HG02840 (cell line): Measurements from ENCODE around the gene ESYT3.
"Not testable (repeated sequence)": the region's sequence is repeated elsewhere in the genome, so short reads cannot be mapped to it uniquely, and the experiment has no call there.

Experiments used
- ATAC-seq: cut with Tn5 transposase; IDR thresholded peaks from one replicate; pipeline ENCODE4 v1.9.1; 2021; ENCODE audit warnings: mild to moderate bottlenecking, moderate library complexity, moderate number of reproducible peaks; ENCODE audit not compliant: unreplicated experiment, low FRiP score

The ESYT3 gene

DNA sequence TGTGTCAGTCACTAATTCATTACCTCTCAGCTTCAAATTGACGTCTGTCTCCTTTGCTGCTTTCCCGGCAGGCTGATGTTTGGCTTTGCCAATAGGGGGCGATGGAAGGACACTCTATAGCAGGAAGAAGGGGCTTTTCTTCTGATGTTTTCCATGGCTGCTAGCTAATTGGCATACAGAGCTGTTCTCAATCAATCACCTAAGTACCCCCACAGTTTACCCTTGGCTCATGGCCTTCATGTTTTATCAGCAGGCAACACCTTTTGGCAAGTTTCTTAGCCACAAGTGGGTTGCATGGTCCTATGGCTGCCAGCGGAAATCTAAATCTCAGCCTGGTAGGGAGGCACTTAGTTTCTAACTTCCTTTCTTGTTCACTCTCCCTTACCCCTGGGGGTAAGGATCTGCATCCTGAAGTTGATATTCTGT lies 45.0 kb downstream of the ESYT3 start:
- no peak for ATAC-seq

- ATAC-seq, result not testable (repeated sequence)
These were observed 50.3 kb downstream of the ESYT3 start for GRCh38 chr3:138484672-138485071.

- not testable (repeated sequence) for ATAC-seq
These were observed 52.2 kb downstream of the ESYT3 start for GRCh38 chr3:138486580-138486979.

DNA sequence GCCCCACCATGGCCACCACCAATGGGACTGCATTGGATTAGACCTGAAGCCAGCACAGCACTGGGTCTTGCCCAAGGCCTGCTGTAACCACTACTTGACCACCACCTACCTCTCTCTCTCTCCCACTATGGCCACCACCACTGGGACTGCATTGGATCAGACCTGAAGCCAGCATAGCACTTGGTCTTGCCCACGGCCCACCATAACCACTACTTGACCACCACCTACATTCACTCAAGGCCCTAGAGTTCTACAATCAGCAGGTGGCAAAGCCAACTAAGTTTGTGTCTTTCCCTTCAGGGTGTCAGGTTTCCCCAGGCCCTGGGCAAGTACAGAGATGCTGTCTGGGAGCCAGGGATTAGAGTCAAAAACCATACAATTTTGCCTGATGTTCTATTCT lies 57.6 kb downstream of the ESYT3 start:
- ATAC-seq, result no peak

- no peak for ATAC-seq
These were observed 58.7 kb downstream of the ESYT3 start for GRCh38 chr3:138492980-138493675.

DNA sequence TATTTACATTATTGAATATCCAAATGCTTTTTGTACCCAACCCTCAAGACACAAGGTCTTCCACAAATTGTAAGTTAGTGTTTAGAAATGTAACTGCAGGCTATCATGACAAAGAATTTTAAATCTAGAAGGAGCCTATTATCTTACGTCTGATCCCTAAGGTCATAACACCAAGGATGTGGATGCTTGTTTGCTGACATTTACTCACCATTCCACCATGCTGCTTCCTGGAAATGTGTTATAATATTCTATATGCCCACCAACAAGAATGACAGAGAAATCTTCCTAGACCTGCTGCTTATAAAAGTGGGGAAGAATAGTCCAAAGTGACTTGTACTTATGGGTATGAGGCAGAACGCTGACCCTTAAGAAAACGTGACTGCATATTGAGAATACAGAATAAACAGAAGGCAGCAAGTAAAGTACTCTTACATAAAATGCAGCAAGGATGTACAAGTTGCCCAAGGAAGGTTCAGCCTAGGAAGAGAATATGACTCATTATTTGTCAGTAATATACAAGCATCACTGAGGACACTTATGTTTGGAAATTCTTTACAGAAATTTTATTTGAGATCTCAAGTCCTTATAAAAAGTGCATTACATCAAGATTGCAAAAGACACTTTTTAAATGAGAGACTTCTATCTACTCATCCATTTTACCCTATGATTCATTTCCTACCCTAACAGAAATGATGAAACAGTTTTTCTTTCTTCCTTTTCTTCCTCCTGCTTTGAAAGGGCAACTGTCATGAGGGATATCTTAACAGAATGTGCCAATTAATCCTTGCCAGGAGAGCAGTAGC lies 59.6 kb downstream of the ESYT3 start:
- no peak for ATAC-seq

DNA sequence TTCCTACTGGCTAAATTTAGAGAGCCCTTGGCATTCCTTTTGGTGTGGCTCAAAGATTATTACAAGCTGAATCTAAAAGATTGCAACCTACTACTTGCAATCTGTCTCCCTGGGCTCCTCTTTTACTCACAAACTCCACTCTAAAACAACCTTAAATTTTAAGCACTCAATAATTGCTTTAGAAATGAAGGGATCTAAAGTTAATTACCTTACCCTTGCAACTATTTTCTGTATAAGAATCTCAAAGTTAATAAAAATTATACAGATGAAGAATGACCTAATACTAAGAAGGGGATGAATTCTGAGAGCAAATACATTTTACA lies 60.2 kb downstream of the ESYT3 start:
- no peak for ATAC-seq

- ATAC-seq, result not testable (repeated sequence)
These were observed 61.2 kb downstream of the ESYT3 start for GRCh38 chr3:138495638-138496037.

- ATAC-seq, result no peak
These were observed 62.0 kb downstream of the ESYT3 start for GRCh38 chr3:138496436-138496835.

- no peak for ATAC-seq
These were observed 62.6 kb downstream of the ESYT3 start for GRCh38 chr3:138497021-138497420.

DNA sequence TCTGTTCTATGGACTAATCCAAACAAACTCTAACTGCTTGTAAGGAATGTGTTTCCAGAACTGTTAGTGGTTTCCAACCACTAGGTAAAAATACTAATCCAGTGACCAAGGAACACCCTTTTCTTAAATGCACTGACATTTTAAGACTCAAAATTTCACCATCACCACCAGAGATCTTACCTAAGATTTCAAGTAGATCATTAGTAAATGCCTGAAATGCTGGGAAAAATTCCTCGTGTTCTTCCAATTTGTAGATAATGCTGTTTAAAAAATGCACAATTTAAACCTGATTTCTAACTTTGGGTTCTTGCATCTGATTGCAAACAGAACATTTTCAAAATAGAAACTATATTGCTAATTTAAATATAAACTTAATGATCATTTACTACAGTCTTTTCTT lies 63.4 kb downstream of the ESYT3 start:
- no peak for ATAC-seq

DNA sequence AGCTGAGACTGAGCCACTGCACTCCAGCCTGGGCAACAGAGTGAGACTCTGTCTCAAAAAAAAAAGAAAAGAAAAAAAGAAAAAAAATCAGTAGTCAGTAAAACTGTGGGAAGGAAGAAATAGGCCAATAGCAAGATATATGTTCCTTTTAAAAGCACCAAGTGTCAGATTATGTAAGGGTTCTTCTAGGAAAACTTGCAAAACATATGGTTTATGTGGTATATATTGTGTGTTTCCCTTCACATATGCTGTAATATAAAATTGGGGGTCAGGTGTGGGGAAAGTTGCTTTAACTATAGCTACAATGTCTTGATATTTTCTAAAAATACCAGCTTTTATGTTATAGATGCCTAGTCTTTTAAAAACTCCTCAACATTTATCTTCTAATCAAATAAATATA lies 64.6 kb downstream of the ESYT3 start:
- no peak for ATAC-seq

DNA sequence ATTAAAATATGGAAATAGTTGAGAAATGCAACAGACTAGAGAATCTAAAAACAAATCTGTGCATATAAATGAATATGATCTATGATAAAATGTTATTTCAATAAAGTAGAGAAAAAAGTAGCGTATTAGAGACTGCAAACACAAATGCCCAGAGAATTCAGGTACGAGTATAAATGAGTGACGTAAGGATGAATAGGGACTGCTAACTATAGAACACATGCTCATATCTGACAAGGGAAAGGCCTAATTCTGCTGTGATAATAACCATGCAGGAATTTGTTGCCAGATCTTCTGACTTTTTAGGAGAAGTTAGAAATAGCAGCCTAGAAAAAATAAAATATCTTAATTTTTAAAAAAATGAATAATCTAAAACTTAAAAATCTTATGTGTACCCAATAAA lies 73.1 kb downstream of the ESYT3 start:
- no peak for ATAC-seq

DNA sequence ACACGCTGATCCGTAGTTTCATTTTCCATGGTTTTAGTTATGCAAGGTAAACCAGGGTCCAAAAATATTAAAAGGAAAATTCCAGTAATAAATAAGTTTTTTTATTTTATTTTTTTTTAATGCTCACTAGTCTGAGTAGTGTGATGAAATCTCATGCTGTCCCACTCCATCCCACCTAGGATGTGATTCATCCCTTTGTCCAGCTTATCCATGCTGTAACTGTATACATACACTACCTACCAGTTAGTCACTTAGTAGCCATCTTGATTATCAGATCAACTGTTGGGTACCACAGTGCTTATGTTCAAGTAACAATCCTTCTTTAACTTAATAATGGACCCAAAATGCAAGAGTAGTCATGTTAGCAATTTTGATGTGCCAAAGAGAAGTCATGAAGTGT lies 75.2 kb downstream of the ESYT3 start:
- no peak for ATAC-seq

DNA sequence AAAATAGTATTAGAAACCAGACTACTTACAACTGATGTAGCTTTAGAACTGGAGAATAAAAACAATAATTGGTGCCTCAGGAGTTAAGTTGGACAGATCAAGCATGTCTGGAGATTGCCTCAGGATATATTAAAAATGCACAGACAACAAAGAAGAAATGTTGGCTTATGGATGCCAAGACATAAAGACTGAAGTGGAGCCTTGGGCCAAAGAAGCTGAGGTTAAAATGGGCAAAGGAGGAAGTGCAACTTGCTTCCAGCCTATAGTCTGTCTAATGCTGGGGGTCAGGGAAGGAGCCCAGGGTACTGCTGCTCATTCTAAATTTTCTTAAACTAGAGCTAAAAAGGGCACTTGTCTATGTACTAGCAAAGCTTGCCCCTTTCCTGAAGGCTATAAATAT lies 77.5 kb downstream of the ESYT3 start:
- no peak for ATAC-seq

DNA sequence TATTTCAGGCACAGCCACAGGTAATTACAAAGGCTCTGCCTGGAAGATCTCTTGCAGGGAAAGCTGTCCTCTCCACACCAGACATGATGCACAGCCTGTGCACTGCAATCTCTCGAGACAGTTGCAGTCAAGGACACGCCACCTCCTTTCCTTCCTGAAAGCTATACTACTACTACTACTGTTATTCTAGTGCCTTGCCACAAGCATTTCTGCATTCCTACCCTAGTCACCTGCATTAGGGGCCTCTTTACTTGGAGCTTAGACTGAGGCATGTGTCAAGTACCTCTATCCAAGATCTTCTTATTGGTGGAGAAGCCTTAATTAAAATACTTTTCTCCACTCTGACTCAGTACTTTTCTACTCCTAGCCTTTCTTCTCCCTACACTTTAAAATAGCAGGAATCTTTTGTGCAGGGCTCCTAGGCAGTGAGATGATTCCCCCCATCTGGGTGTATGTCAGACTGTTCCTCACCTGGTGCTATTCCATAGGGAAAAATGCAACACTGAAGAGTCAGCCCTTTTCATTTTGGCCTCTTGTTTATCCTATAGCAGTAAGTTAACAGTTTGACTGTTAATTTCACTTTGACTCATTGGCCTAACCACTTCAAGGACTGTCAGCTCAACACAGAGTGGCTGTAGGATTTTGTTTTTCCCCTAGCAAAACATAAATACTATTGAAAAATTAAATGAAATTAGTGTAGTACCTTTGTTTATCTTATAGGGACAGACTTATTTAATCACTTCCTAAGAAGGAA lies 78.9 kb downstream of the ESYT3 start:
- no peak for ATAC-seq

GRCh38 chr3:138521445-138521844 lies 87.0 kb downstream of the ESYT3 start:
- ATAC-seq, result not testable (repeated sequence)
